Measurements from ENCODE around the gene OLFML1. TPM values are rescaled to one million over a fixed set of nuclear protein-coding genes. Genes with fewer than 3 reads are reported as not detected.

OLFML1 gene
- total RNA-seq, 1 donor from 2014 or later: not detected

- H3K27me3 ChIP-seq (ENCODE audit: insufficient read depth, low read length): peaks cover 18% of the 10 kb centered on the region
- TF ChIP-seq, protein P1, sequence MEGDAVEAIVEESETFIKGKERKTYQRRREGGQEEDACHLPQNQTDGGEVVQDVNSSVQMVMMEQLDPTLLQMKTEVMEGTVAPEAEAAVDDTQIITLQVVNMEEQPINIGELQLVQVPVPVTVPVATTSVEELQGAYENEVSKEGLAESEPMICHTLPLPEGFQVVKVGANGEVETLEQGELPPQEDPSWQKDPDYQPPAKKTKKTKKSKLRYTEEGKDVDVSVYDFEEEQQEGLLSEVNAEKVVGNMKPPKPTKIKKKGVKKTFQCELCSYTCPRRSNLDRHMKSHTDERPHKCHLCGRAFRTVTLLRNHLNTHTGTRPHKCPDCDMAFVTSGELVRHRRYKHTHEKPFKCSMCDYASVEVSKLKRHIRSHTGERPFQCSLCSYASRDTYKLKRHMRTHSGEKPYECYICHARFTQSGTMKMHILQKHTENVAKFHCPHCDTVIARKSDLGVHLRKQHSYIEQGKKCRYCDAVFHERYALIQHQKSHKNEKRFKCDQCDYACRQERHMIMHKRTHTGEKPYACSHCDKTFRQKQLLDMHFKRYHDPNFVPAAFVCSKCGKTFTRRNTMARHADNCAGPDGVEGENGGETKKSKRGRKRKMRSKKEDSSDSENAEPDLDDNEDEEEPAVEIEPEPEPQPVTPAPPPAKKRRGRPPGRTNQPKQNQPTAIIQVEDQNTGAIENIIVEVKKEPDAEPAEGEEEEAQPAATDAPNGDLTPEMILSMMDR (IDR thresholded peaks at IDR 0.05; ENCODE audit: insufficient read depth, low read depth, low read length): no peak
- no peak for TF ChIP-seq EZH2 (IDR thresholded peaks at IDR 0.05; ENCODE audit: insufficient read depth, low read length)
- H3K79me2 ChIP-seq (ENCODE audit: insufficient read depth, low read length): no peaks in the 10 kb centered on the region
- peaks cover 4% of the 10 kb centered on the region for H3K4me1 ChIP-seq (ENCODE audit: insufficient read depth, low read length)
- Mint-ChIP-seq H3K27ac (ENCODE audit: unreplicated experiment) (no peak overlapping the region), H3K4me3 (ENCODE audit: unreplicated experiment) (no peak overlapping the region), H3K27me3 (ENCODE audit: low read depth, unreplicated experiment) (peaks cover 44% of the 10 kb centered on the region), H3K36me3 (ENCODE audit: low read depth, unreplicated experiment) (no peaks in the 10 kb centered on the region), H3K9me3 (ENCODE audit: unreplicated experiment) (peaks cover 4% of the 10 kb centered on the region), H3K4me1 (ENCODE audit: low read depth, unreplicated experiment) (no peaks in the 10 kb centered on the region)
- H3K4me2 ChIP-seq (ENCODE audit: low read length): no peak overlapping the region
- no peak overlapping the region for H2AFZ ChIP-seq (ENCODE audit: low read depth, low read length)
- H3K36me3 ChIP-seq (ENCODE audit: insufficient read depth, low read length): no peaks in the 10 kb centered on the region
- no peaks in the 10 kb centered on the region for H3K9me3 ChIP-seq (ENCODE audit: insufficient read depth, low read depth, low read length)
- H4K20me1 ChIP-seq (ENCODE audit: insufficient read depth, low read length): no peaks in the 10 kb centered on the region
- DNase-seq (ENCODE audit: low read depth) (no peak), FAIRE-seq (no peak)
- no peak overlapping the region for H3K9ac ChIP-seq (ENCODE audit: low read length)
- no peak overlapping the region for H3K4me3 ChIP-seq (ENCODE audit: insufficient read depth, low read depth, low read length)
- H3K27ac ChIP-seq (ENCODE audit: low read depth, low read length): no peak overlapping the region
These were observed 33.7 kb downstream of the OLFML1 start for GRCh38 chr11:7518811-7519562.

- TF ChIP-seq, protein P1 (IDR thresholded peaks at IDR 0.05; ENCODE audit: insufficient read depth, low read depth, low read length): no peak
- no peak for TF ChIP-seq EZH2 (IDR thresholded peaks at IDR 0.05; ENCODE audit: insufficient read depth, low read length)
- H3K9ac ChIP-seq (ENCODE audit: low read length): no peak overlapping the region
- no peaks in the 10 kb centered on the region for H3K79me2 ChIP-seq (ENCODE audit: insufficient read depth, low read length)
- H4K20me1 ChIP-seq (ENCODE audit: insufficient read depth, low read length): no peaks in the 10 kb centered on the region
- DNase-seq (ENCODE audit: low read depth) (no peak), FAIRE-seq (no peak)
- Mint-ChIP-seq H3K4me1 (ENCODE audit: low read depth, unreplicated experiment) (no peaks in the 10 kb centered on the region), H3K27me3 (ENCODE audit: low read depth, unreplicated experiment) (peaks cover 41% of the 10 kb centered on the region), H3K27ac (ENCODE audit: unreplicated experiment) (no peak overlapping the region), H3K9me3 (ENCODE audit: unreplicated experiment) (peaks cover 4% of the 10 kb centered on the region), H3K4me3 (ENCODE audit: unreplicated experiment) (no peak overlapping the region), H3K36me3 (ENCODE audit: low read depth, unreplicated experiment) (no peaks in the 10 kb centered on the region)
- no peak overlapping the region for H3K27ac ChIP-seq (ENCODE audit: low read depth, low read length)
- no peaks in the 10 kb centered on the region for H3K9me3 ChIP-seq (ENCODE audit: insufficient read depth, low read depth, low read length)
- H2AFZ ChIP-seq (ENCODE audit: low read depth, low read length): no peak overlapping the region
- H3K4me2 ChIP-seq (ENCODE audit: low read length): no peak overlapping the region
- H3K27me3 ChIP-seq (ENCODE audit: insufficient read depth, low read length): peaks cover 5% of the 10 kb centered on the region
- H3K36me3 ChIP-seq (ENCODE audit: insufficient read depth, low read length): no peaks in the 10 kb centered on the region
- H3K4me3 ChIP-seq (ENCODE audit: insufficient read depth, low read depth, low read length): no peak overlapping the region
- H3K4me1 ChIP-seq (ENCODE audit: insufficient read depth, low read length): no peaks in the 10 kb centered on the region
These were observed 35.0 kb downstream of the OLFML1 start for GRCh38 chr11:7520011-7520942.
